Neural cell (in vitro differentiated cells): Measurements from ENCODE around the gene RAB7B.

ENCODE experiments used
- CTCF ChIP-seq: fragments of 450-650 bp; IDR thresholded peaks from 2 replicates; pipeline ENCODE4 v1.5.1; 2014; ENCODE audit warnings: antibody characterized with exemption, mild to moderate bottlenecking, moderate library complexity; ENCODE audit not compliant: poor library complexity, severe bottlenecking
- MXI1 ChIP-seq: fragments of 450-650 bp; conservative IDR thresholded peaks from 2 replicates; pipeline ENCODE4 v1.6.1; 2014; ENCODE audit warnings: antibody characterized with exemption, mild to moderate bottlenecking; ENCODE audit not compliant: poor library complexity, severe bottlenecking
- RAD21 ChIP-seq: fragments of 450-650 bp; conservative IDR thresholded peaks from 2 replicates; pipeline ENCODE4 v1.6.1; 2014; ENCODE audit warnings: antibody characterized with exemption, mild to moderate bottlenecking, moderate library complexity

- no peak for TF ChIP-seq CTCF
- no peak for TF ChIP-seq RAD21
- TF ChIP-seq MXI1, result no peak
These were observed 19.6 kb upstream of the RAB7B start for GRCh38 chr1:206022766-206023165.
